Left ventricle myocardium superior (tissue), 1 donor: ENCODE results near the gene MYEOV. TPM values are rescaled to one million over a fixed set of nuclear protein-coding genes. Genes with fewer than 3 reads are reported as not detected.

ENCODE experiments used
- ATAC-seq: fragments of 200-7000 bp; cut with Tn5 transposase; one replicate; pipeline ENCODE4 v1.9.1; 2020; ENCODE audit warnings: mild to moderate bottlenecking, moderate library complexity
- DNase-seq: peaks from one replicate; pipeline ENCODE4 v3.0.0-alpha.2; 2020
- intact Hi-C: fragments of 100-400 bp; cut with micrococcal nuclease; formaldehyde crosslinking; loops from one replicate; pipeline ENCODE4 v1.11.0; 2022
- total RNA-seq: library from RNA; stranded (reverse); fragmentation: NEBNext Ultra II Directional; extraction: Animal tissue kit (Norgen Biotek cat#: 25700); gene quantifications from one replicate; pipeline ENCODE4 v1.2.1, GENCODE V29; 2021
- donor health status: DM: no; HTN: yes; CAD: no; lungs with severe emphysema.

Gene MYEOV
- total RNA-seq, 1 donor from 2014 or later, result not detected

GRCh38 chr11:69298267-69299022, 4.5 kb downstream of the MYEOV start:
- ATAC-seq (peak; percentile 71), DNase-seq (peak; percentile 86)
- intact Hi-C loops, result no loop called here

GRCh38 chr11:69299023-69299461, 5.1 kb downstream of the MYEOV start:
- intact Hi-C loops, result no loop called here
- DNase-seq (no peak), ATAC-seq (no peak)

- no peak for DNase-seq
Measured at GRCh38 chr11:69299572-69299971, 5.6 kb downstream of the MYEOV start.

GRCh38 chr11:69300120-69301060, 6.4 kb downstream of the MYEOV start:
- intact Hi-C loops, result no loop called here
- DNase-seq, result no peak
- no peak for ATAC-seq

More at GRCh38 chr11:69299572-69299971, 5.6 kb downstream of the MYEOV start:
- ATAC-seq, result no peak
- intact Hi-C loops, result no loop called here

- ATAC-seq (no peak), DNase-seq (no peak)
- intact Hi-C loops, result no loop called here
Measured at GRCh38 chr11:69301081-69301454, 7.1 kb downstream of the MYEOV start.

- ATAC-seq, result no peak
- intact Hi-C loops, result no loop called here
- no peak for DNase-seq
Measured at GRCh38 chr11:69301455-69302401, 7.8 kb downstream of the MYEOV start.

- intact Hi-C loops, result no loop called here
- DNase-seq (no peak), ATAC-seq (no peak)
Measured at GRCh38 chr11:69302447-69303020, 8.6 kb downstream of the MYEOV start.

- DNase-seq (no peak), ATAC-seq (no peak)
- intact Hi-C loops, result no loop called here
Measured at GRCh38 chr11:69303427-69303826, 9.5 kb downstream of the MYEOV start.

GRCh38 chr11:69304258-69304657, 10.3 kb downstream of the MYEOV start:
- intact Hi-C loops, result no loop called here
- DNase-seq (no peak), ATAC-seq (no peak)

- DNase-seq (no peak), ATAC-seq (no peak)
- intact Hi-C loops, result no loop called here
Measured at GRCh38 chr11:69304686-69305085, 10.7 kb downstream of the MYEOV start.

- intact Hi-C loops, result no loop called here
- ATAC-seq (no peak), DNase-seq (no peak)
Measured at GRCh38 chr11:69305885-69306540, 12.1 kb downstream of the MYEOV start.

- intact Hi-C loops, result no loop called here
- DNase-seq (no peak), ATAC-seq (no peak)
Measured at GRCh38 chr11:69306821-69307220, 12.9 kb downstream of the MYEOV start.

- intact Hi-C loops, result no loop called here
- ATAC-seq (no peak), DNase-seq (no peak)
Measured at GRCh38 chr11:69307421-69307820, 13.5 kb downstream of the MYEOV start.

- ATAC-seq, result no peak
- no peak for DNase-seq
- intact Hi-C loops, result no loop called here
Measured at GRCh38 chr11:69307871-69308431, 14.0 kb downstream of the MYEOV start.

GRCh38 chr11:69308491-69308911, 14.5 kb downstream of the MYEOV start:
- intact Hi-C loops, result no loop called here
- DNase-seq (no peak), ATAC-seq (peak; percentile 17)

GRCh38 chr11:69308936-69309615, 15.1 kb downstream of the MYEOV start:
- intact Hi-C loops, result no loop called here
- no peak for DNase-seq

GRCh38 chr11:69309631-69310280, 15.8 kb downstream of the MYEOV start:
- intact Hi-C loops, result no loop called here
- ATAC-seq, result no peak

More at GRCh38 chr11:69308936-69309615, 15.1 kb downstream of the MYEOV start:
- no peak for ATAC-seq

More at GRCh38 chr11:69309631-69310280, 15.8 kb downstream of the MYEOV start:
- DNase-seq, result no peak
